Smooth muscle cell (in vitro differentiated cells): ENCODE results near the gene LHFPL6. TPM values are rescaled to one million over a fixed set of nuclear protein-coding genes. Genes with fewer than 3 reads are reported as not detected.

Experiments used
- DNase-seq: peaks from one replicate; lab custom pipeline; 2025; ENCODE audit not compliant: unreplicated experiment; lab: John Stamatoyannopoulos, UW
- H2AFZ ChIP-seq: fragments of 200-600 bp; sonication (generic); 2 replicates; pipeline ENCODE4 v1.6.0; 2016; ENCODE audit warnings: antibody characterized with exemption, low read depth, mild to moderate bottlenecking
- H3F3A ChIP-seq: fragments of 200-600 bp; sonication (generic); 2 replicates; pipeline ENCODE4 v1.6.0; 2017; ENCODE audit warnings: antibody characterized with exemption, low read depth
- H3K27ac ChIP-seq: fragments of 200-600 bp; sonication (generic); 2 replicates; pipeline ENCODE4 v1.5.1; 2016; ENCODE audit warnings: low read depth, mild to moderate bottlenecking
- H3K27me3 ChIP-seq: fragments of 200-600 bp; sonication (generic); 2 replicates; pipeline ENCODE4 v1.6.1; 2016; ENCODE audit warnings: low read depth, mild to moderate bottlenecking
- H3K36me3 ChIP-seq: fragments of 200-600 bp; sonication (generic); 2 replicates; pipeline ENCODE4 v1.5.1; 2016; ENCODE audit warnings: low read depth
- H3K4me1 ChIP-seq: fragments of 200-600 bp; sonication (generic); 2 replicates; pipeline ENCODE4 v1.5.1; 2016; ENCODE audit warnings: low read depth
- H3K4me2 ChIP-seq: fragments of 200-600 bp; sonication (generic); 2 replicates; pipeline ENCODE4 v1.6.0; 2016; ENCODE audit warnings: mild to moderate bottlenecking
- H3K4me3 ChIP-seq: fragments of 200-600 bp; sonication (generic); 2 replicates; pipeline ENCODE4 v1.5.1; 2016; ENCODE audit warnings: mild to moderate bottlenecking
- H3K79me2 ChIP-seq: fragments of 200-600 bp; sonication (generic); 2 replicates; pipeline ENCODE4 v1.6.0; 2016; ENCODE audit warnings: low read depth, mild to moderate bottlenecking
- H3K9ac ChIP-seq: fragments of 200-600 bp; sonication (generic); 2 replicates; pipeline ENCODE4 v1.6.0; 2016; ENCODE audit warnings: low read depth
- H3K9me3 ChIP-seq: fragments of 200-600 bp; sonication (generic); replicated peaks from 2 replicates; pipeline ENCODE4 v1.5.1; 2016; ENCODE audit warnings: low read depth
- H4K20me1 ChIP-seq: fragments of 200-600 bp; sonication (generic); 2 replicates; pipeline ENCODE4 v1.6.0; 2016; ENCODE audit warnings: low read depth
- WGBS: methylation state at CpG from one replicate; pipeline ENCODE4 v1.1.7; 2016; ENCODE audit warnings: low lambda C conversion rate; 5-methylcytosine and 5-hydroxymethylcytosine counted together
- polyA plus RNA-seq: library from polyadenylated mRNA; unstranded; fragments of >200 nt; fragmentation: Nextera tagmentation; extraction: Ambion mirVana; gene quantifications from 2 replicates; pipeline ENCODE4 v1.2.1, GENCODE V29; 2016
- total RNA-seq: library from RNA; depleted of rRNA; stranded (reverse); fragments of >200 nt; gene quantifications from 2 replicates; pipeline ENCODE4 v1.2.3, GENCODE V29; 2014
- TF ChIP-seq, protein P1 (sequence below): fragments of 200-600 bp; sonication (generic); IDR thresholded peaks from 2 replicates; pipeline ENCODE4 v1.5.1; 2017; ENCODE audit warnings: borderline replicate concordance, mild to moderate bottlenecking, antibody characterized with exemption; ENCODE audit not compliant: insufficient read depth, poor library complexity, severe bottlenecking

LHFPL6 gene
- total and polyA plus RNA-seq, 2 experiments from 2014 or later: 24.7 to 43.6 TPM

GRCh38 chr13:39411511-39411910 lies 191.5 kb downstream of the LHFPL6 start:
- no peak for DNase-seq
- Histone ChIP-seq H3K4me3 (no peak overlapping the region), H3K36me3 (no peaks in the 10 kb centered on the region), H3K4me2 (peak overlapping the region; percentile 6), H3K27me3 (no peaks in the 10 kb centered on the region), H3K4me1 (peaks cover 7% of the 10 kb centered on the region), H3K9me3 (no peaks in the 10 kb centered on the region), H4K20me1 (no peaks in the 10 kb centered on the region), H2AFZ (no peak overlapping the region), H3F3A (no peaks in the 10 kb centered on the region), H3K79me2 (no peaks in the 10 kb centered on the region), H3K27ac (no peak overlapping the region), H3K9ac (no peak overlapping the region)
- WGBS: 78% methylated on average over 3 of the region's 3 CpGs
- TF ChIP-seq, protein P1, sequence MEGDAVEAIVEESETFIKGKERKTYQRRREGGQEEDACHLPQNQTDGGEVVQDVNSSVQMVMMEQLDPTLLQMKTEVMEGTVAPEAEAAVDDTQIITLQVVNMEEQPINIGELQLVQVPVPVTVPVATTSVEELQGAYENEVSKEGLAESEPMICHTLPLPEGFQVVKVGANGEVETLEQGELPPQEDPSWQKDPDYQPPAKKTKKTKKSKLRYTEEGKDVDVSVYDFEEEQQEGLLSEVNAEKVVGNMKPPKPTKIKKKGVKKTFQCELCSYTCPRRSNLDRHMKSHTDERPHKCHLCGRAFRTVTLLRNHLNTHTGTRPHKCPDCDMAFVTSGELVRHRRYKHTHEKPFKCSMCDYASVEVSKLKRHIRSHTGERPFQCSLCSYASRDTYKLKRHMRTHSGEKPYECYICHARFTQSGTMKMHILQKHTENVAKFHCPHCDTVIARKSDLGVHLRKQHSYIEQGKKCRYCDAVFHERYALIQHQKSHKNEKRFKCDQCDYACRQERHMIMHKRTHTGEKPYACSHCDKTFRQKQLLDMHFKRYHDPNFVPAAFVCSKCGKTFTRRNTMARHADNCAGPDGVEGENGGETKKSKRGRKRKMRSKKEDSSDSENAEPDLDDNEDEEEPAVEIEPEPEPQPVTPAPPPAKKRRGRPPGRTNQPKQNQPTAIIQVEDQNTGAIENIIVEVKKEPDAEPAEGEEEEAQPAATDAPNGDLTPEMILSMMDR: no peak

DNA sequence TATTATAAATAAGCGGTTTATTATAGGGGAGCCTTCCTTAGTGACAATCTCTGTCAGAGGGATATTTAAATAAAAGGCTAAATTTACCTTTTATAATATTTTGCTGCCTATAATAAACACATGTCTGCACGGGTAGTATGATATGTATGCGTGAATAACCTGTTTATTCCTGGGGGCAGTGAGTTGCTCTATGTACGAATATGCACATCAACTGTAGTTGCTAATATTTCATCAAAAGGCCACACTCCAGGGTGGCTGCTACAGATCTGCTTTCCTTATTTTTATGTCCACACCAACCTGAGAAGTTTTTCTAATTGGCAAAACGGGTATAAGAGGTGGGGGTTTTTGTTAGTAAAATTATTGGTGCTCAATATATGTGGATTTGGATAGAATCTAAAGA lies 192.0 kb downstream of the LHFPL6 start:
- Histone ChIP-seq H3K27me3 (no peaks in the 10 kb centered on the region), H3K79me2 (no peaks in the 10 kb centered on the region), H3K9ac (no peak overlapping the region), H3K4me3 (no peak overlapping the region), H3K4me1 (peaks cover 7% of the 10 kb centered on the region), H3K27ac (no peak overlapping the region), H3K36me3 (no peaks in the 10 kb centered on the region), H3K4me2 (no peak overlapping the region), H4K20me1 (no peaks in the 10 kb centered on the region), H3F3A (no peaks in the 10 kb centered on the region), H2AFZ (no peak overlapping the region), H3K9me3 (no peaks in the 10 kb centered on the region)
- DNase-seq: no peak
- TF ChIP-seq, protein P1: no peak
- 98% methylated on average over 5 of the region's 5 CpGs for WGBS

- no peak for DNase-seq
- 63% methylated on average over 2 of the region's 2 CpGs for WGBS
- no peaks in the 10 kb centered on the region for H3K36me3 ChIP-seq
- H4K20me1 ChIP-seq: no peaks in the 10 kb centered on the region
- H3K27me3 ChIP-seq: no peaks in the 10 kb centered on the region
- no peak overlapping the region for H3K4me3 ChIP-seq
- no peaks in the 10 kb centered on the region for H3F3A ChIP-seq
- peak overlapping the region; percentile 34 for H3K4me2 ChIP-seq
- H3K79me2 ChIP-seq: no peaks in the 10 kb centered on the region
- H3K27ac ChIP-seq: no peak overlapping the region
- TF ChIP-seq, protein P1: no peak
- peaks cover 11% of the 10 kb centered on the region for H3K4me1 ChIP-seq
- H3K9ac ChIP-seq: no peak overlapping the region
- no peaks in the 10 kb centered on the region for H3K9me3 ChIP-seq
- H2AFZ ChIP-seq: no peak overlapping the region
Measured at GRCh38 chr13:39410096-39410901, 192.7 kb downstream of the LHFPL6 start.

DNA sequence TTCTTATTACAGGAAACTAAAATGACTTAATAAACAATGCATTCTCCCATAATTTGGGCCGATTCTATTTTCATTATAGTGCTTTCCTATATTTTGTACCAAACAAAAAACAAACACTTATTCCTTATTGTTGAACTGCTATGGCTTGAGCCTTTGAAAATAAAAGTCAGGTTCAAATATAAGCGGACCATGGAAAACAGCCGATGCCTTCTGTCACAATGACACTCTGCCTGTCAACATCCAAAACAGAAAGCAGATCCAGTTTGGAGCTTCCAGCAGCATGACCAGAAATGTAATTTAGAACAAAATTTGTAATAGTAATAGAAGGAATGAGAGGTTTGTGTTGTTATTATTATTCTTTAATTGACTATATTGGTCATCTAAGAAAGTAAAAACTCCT lies 194.5 kb downstream of the LHFPL6 start:
- no peaks in the 10 kb centered on the region for H3K79me2 ChIP-seq
- H3K36me3 ChIP-seq: no peaks in the 10 kb centered on the region
- 75% methylated on average over 3 of the region's 3 CpGs for WGBS
- no peak overlapping the region for H3K27ac ChIP-seq
- no peak for DNase-seq
- H3K4me3 ChIP-seq: no peak overlapping the region
- TF ChIP-seq, protein P1: no peak
- H2AFZ ChIP-seq: no peak overlapping the region
- peaks cover 11% of the 10 kb centered on the region for H3K4me1 ChIP-seq
- no peaks in the 10 kb centered on the region for H3K9me3 ChIP-seq
- no peak overlapping the region for H3K9ac ChIP-seq
- H4K20me1 ChIP-seq: no peaks in the 10 kb centered on the region
- H3F3A ChIP-seq: peaks cover 7% of the 10 kb centered on the region
- H3K4me2 ChIP-seq: no peak overlapping the region
- H3K27me3 ChIP-seq: no peaks in the 10 kb centered on the region
